GM12878 (cell line): ENCODE measurements around the gene SEC24A. TPM values are rescaled to one million over a fixed set of nuclear protein-coding genes. Genes with fewer than 3 reads are reported as not detected.

Experiments
- BCL3 ChIP-seq: IDR thresholded peaks from 2 replicates; pipeline ENCODE4 v1.6.1; 2011; ENCODE audit warnings: borderline replicate concordance, low read depth, mild to moderate bottlenecking, moderate library complexity, low read length; ENCODE audit not compliant: insufficient read depth, poor library complexity, severe bottlenecking
- CBX5 ChIP-seq: sonication (generic); IDR thresholded peaks from 2 replicates; pipeline ENCODE4 v1.6.1; 2016; ENCODE audit warnings: low read depth, moderate library complexity, mild to moderate bottlenecking, inconsistent platforms
- E2F8 ChIP-seq: fragments of 450-650 bp; IDR thresholded peaks from 2 replicates; pipeline ENCODE4 v1.6.1; 2018; ENCODE audit warnings: mild to moderate bottlenecking, low read depth, moderate library complexity; ENCODE audit not compliant: partially characterized antibody
- GABPA ChIP-seq: IDR thresholded peaks from 2 replicates; pipeline ENCODE4 v1.6.1; 2014; ENCODE audit warnings: antibody characterized with exemption, low read depth, mild to moderate bottlenecking, inconsistent platforms
- NKRF ChIP-seq: fragments of 450-650 bp; conservative IDR thresholded peaks from 2 replicates; pipeline ENCODE4 v1.6.1; 2017; ENCODE audit warnings: mild to moderate bottlenecking, moderate library complexity
- NR2C1 ChIP-seq: fragments of 450-650 bp; IDR thresholded peaks from 2 replicates; pipeline ENCODE4 v1.6.1; 2017; ENCODE audit warnings: antibody characterized with exemption, mild to moderate bottlenecking, moderate library complexity
- RAD51 ChIP-seq: fragments of 450-650 bp; IDR thresholded peaks from 2 replicates; pipeline ENCODE4 v1.6.1; 2016; ENCODE audit warnings: moderate library complexity, mild to moderate bottlenecking, inconsistent platforms
- RUNX3 ChIP-seq: IDR thresholded peaks from 2 replicates; pipeline ENCODE4 v1.6.1; 2012; ENCODE audit warnings: low read length, inconsistent platforms
- SREBF1 ChIP-seq: IDR thresholded peaks from 2 replicates; pipeline ENCODE4 v1.6.1; 2012; ENCODE audit warnings: mild to moderate bottlenecking, low read length
- ZBTB11 ChIP-seq: fragments of 450-650 bp; formaldehyde crosslinking; IDR thresholded peaks from 2 replicates; pipeline ENCODE4 v1.5.0; 2022; ENCODE audit warnings: mild to moderate bottlenecking, missing genetic modification characterization
- polyA plus RNA-seq, 11 experiments: library from polyadenylated mRNA; depleted of rRNA in 4 of 11; unstranded in 6 of 11; stranded (reverse) in 5 of 11; fragments of >200 nt; fragmentation: Nextera tagmentation in 4 of 11; fragmentation: Illumina TruSeq in 1 of 11; extraction: Ambion mirVana in 4 of 11; extraction: Trizol in 1 of 11; gene quantifications; 1 replicate in 1 of 11; 2 replicates in 10 of 11; pipeline versions ENCODE4 v1.2.1 to v1.2.3, GENCODE V29; 2011 to 2016; ENCODE audit warnings: inconsistent platforms in 2 of 11, missing spikeins in 2 of 11, low read depth in 1 of 11
- total RNA-seq, 4 experiments: library from RNA; depleted of rRNA in 3 of 4; stranded (reverse); fragments of >200 nt in 3 of 4; fragmentation: Illumina TruSeq in 1 of 4; extraction: Trizol in 1 of 4; gene quantifications; 2 replicates each; pipeline versions ENCODE4 v1.2.1 to v1.2.3, GENCODE V29; 2013 to 2021
- TF ChIP-seq, protein P1 (sequence below): fragments of 450-650 bp; IDR thresholded peaks from 2 replicates; pipeline ENCODE4 v1.6.1; 2017; ENCODE audit warnings: low read depth, mild to moderate bottlenecking, moderate library complexity
- TF ChIP-seq, protein P2 (sequence below): fragments of 450-650 bp; IDR thresholded peaks from 2 replicates; pipeline ENCODE4 v1.6.1; 2017; ENCODE audit warnings: mild to moderate bottlenecking, moderate library complexity

The SEC24A gene
- total and polyA plus RNA-seq, 10 of the 15 experiments (the other 5 are each of a cell fraction or from before 2014, with no cell fraction given), result 7.1 to 52.2 (median 22.8) TPM

DNA sequence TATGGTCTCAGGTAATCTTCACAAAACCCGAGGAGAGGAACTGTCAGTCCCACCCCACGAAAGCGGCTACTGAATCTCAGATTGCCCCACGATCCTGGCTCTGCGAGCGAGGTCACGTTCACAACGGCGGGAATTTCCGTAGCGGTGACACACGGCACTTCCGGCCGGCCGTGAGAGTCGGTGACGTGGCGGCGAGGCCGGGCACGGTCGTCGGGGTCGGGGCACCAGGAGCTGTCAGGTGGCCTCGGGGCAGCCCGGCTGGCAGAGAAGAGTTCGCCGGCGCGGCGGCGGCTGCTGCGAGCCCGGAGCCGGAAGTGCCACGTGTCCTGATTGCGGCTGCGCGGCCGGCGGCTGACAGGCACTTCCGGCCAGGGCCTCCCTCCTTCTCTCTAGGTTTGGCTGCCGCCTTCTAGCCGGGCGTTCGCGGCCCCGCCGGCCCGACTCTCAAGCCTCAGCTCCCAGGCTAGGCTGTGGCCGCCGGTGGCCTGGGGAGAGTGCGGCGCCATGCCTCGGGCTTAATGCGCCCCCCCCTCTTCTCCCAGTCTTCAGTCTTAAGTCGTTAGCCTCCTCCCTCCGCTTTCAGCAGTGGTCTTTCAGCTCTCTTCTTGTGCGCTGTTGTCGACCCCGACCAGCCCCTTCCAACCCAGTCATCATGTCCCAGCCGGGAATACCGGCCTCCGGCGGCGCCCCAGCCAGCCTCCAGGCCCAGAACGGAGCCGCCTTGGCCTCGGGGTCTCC, at the start of gene SEC24A (continued):
- peak; percentile 70 for TF ChIP-seq ZBTB11 (CRISPR knock-in tag)
- 0 out of 2 replicates have a peak, but pooled peaks have one; percentile 74 for TF ChIP-seq CBX5
- TF ChIP-seq NKRF, result peak; percentile 96
- TF ChIP-seq NR2C1, result peak; percentile 59; the same call in 1 of the 2 replicates
- peak; percentile 25 for TF ChIP-seq BCL3
- peak; percentile 83 for TF ChIP-seq E2F8
- TF ChIP-seq RUNX3, result peak; percentile 49
- peak; percentile 47; the same call in 1 of the 2 replicates for TF ChIP-seq RAD51
- no peak for TF ChIP-seq SREBF1
- TF ChIP-seq, protein P1, sequence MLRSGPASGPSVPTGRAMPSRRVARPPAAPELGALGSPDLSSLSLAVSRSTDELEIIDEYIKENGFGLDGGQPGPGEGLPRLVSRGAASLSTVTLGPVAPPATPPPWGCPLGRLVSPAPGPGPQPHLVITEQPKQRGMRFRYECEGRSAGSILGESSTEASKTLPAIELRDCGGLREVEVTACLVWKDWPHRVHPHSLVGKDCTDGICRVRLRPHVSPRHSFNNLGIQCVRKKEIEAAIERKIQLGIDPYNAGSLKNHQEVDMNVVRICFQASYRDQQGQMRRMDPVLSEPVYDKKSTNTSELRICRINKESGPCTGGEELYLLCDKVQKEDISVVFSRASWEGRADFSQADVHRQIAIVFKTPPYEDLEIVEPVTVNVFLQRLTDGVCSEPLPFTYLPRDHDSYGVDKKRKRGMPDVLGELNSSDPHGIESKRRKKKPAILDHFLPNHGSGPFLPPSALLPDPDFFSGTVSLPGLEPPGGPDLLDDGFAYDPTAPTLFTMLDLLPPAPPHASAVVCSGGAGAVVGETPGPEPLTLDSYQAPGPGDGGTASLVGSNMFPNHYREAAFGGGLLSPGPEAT, result peak; percentile 78
- TF ChIP-seq GABPA, result peak; percentile 82
- TF ChIP-seq, protein P2, sequence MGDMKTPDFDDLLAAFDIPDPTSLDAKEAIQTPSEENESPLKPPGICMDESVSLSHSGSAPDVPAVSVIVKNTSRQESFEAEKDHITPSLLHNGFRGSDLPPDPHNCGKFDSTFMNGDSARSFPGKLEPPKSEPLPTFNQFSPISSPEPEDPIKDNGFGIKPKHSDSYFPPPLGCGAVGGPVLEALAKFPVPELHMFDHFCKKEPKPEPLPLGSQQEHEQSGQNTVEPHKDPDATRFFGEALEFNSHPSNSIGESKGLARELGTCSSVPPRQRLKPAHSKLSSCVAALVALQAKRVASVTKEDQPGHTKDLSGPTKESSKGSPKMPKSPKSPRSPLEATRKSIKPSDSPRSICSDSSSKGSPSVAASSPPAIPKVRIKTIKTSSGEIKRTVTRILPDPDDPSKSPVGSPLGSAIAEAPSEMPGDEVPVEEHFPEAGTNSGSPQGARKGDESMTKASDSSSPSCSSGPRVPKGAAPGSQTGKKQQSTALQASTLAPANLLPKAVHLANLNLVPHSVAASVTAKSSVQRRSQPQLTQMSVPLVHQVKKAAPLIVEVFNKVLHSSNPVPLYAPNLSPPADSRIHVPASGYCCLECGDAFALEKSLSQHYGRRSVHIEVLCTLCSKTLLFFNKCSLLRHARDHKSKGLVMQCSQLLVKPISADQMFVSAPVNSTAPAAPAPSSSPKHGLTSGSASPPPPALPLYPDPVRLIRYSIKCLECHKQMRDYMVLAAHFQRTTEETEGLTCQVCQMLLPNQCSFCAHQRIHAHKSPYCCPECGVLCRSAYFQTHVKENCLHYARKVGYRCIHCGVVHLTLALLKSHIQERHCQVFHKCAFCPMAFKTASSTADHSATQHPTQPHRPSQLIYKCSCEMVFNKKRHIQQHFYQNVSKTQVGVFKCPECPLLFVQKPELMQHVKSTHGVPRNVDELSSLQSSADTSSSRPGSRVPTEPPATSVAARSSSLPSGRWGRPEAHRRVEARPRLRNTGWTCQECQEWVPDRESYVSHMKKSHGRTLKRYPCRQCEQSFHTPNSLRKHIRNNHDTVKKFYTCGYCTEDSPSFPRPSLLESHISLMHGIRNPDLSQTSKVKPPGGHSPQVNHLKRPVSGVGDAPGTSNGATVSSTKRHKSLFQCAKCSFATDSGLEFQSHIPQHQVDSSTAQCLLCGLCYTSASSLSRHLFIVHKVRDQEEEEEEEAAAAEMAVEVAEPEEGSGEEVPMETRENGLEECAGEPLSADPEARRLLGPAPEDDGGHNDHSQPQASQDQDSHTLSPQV, result no peak
